CD4-positive, CD25-positive, alpha-beta regulatory T cell (primary cell): ENCODE measurements around the gene TIMM17A. TPM values are rescaled to one million over a fixed set of nuclear protein-coding genes. Genes with fewer than 3 reads are reported as not detected.

Source experiments
- ATAC-seq, 2 donors: fragments of 150-1000 bp; cut with Tn5 transposase; one replicate each; pipeline ENCODE4 v1.10.0; 2021; ENCODE audit warnings: low read depth in 2 of 2, moderate number of reproducible peaks in 2 of 2, moderate library complexity in 1 of 2
- DNase-seq, 3 donors: peaks; one replicate each; pipeline versions ENCODE4 v3.0.0 to v3.0.0-alpha.2; 2012 to 2022; ENCODE audit warnings: mixed read lengths in 1 of 3
- H3K27ac ChIP-seq: one replicate; pipeline ENCODE4 v1.7.0; 2013; ENCODE audit warnings: mild to moderate bottlenecking, low read length; ENCODE audit not compliant: insufficient read depth, poor library complexity, severe bottlenecking
- H3K27me3 ChIP-seq: one replicate; pipeline ENCODE4 v1.7.0; 2013; ENCODE audit warnings: low read length; ENCODE audit not compliant: control insufficient read depth, insufficient read depth
- H3K36me3 ChIP-seq: one replicate; pipeline ENCODE4 v1.7.0; 2013; ENCODE audit warnings: mild to moderate bottlenecking, low read length, moderate library complexity; ENCODE audit not compliant: control insufficient read depth, insufficient read depth
- H3K4me1 ChIP-seq: 2 replicates; pipeline ENCODE4 v1.7.0; 2013; ENCODE audit warnings: mild to moderate bottlenecking, low read length; ENCODE audit not compliant: insufficient read depth, control insufficient read depth, poor library complexity, severe bottlenecking
- H3K4me3 ChIP-seq: one replicate; pipeline ENCODE4 v1.7.0; 2013; ENCODE audit warnings: low read depth, mild to moderate bottlenecking, low read length, moderate library complexity
- H3K9me3 ChIP-seq, 2 experiments: 1 replicate in 1 of 2; 2 replicates in 1 of 2; pipeline ENCODE4 v1.7.0; 2013; ENCODE audit warnings: low read length in 2 of 2, mild to moderate bottlenecking in 1 of 2, moderate library complexity in 1 of 2; ENCODE audit not compliant: control insufficient read depth in 2 of 2
- H3K27ac Mint-ChIP-seq, 3 donors: one replicate each; pipeline ENCODE4 v1.8.0; 2020 to 2022; ENCODE audit warnings: mild to moderate bottlenecking in 3 of 3, mixed read lengths in 3 of 3, moderate library complexity in 2 of 3
- H3K27me3 Mint-ChIP-seq: one replicate; pipeline ENCODE4 v1.8.0; 2022; ENCODE audit warnings: mild to moderate bottlenecking, mixed read lengths
- H3K36me3 Mint-ChIP-seq: one replicate; pipeline ENCODE4 v1.8.0; 2020; ENCODE audit warnings: mixed read lengths
- H3K4me1 Mint-ChIP-seq, 4 donors: one replicate each; pipeline ENCODE4 v1.8.0; 2020 to 2022; ENCODE audit warnings: mixed read lengths in 4 of 4, mild to moderate bottlenecking in 1 of 4
- H3K4me3 Mint-ChIP-seq, 4 donors: one replicate each; pipeline ENCODE4 v1.8.0; 2020 to 2022; ENCODE audit warnings: mild to moderate bottlenecking in 4 of 4, mixed read lengths in 4 of 4, moderate library complexity in 3 of 4
- H3K9me3 Mint-ChIP-seq, 7 donors: one replicate each; pipeline ENCODE4 v1.8.0; 2020 to 2022; ENCODE audit warnings: mixed read lengths in 7 of 7, mild to moderate bottlenecking in 3 of 7, moderate library complexity in 2 of 7
- polyA plus RNA-seq, 4 donors: library from polyadenylated mRNA; unstranded; fragments of 300-500 nt; fragmentation: Illumina TruSeq; gene quantifications; one replicate each; pipeline ENCODE4 v1.2.3, GENCODE V29; 2021
- total RNA-seq: library from RNA; stranded (reverse); gene quantifications from one replicate; pipeline ENCODE4 v1.2.3, GENCODE V29; 2022

TIMM17A gene
- 43.1 TPM for total RNA-seq
- 10 to 100 TPM; 28.2 to 52.7 (median 36.7) TPM for polyA plus RNA-seq

DNA sequence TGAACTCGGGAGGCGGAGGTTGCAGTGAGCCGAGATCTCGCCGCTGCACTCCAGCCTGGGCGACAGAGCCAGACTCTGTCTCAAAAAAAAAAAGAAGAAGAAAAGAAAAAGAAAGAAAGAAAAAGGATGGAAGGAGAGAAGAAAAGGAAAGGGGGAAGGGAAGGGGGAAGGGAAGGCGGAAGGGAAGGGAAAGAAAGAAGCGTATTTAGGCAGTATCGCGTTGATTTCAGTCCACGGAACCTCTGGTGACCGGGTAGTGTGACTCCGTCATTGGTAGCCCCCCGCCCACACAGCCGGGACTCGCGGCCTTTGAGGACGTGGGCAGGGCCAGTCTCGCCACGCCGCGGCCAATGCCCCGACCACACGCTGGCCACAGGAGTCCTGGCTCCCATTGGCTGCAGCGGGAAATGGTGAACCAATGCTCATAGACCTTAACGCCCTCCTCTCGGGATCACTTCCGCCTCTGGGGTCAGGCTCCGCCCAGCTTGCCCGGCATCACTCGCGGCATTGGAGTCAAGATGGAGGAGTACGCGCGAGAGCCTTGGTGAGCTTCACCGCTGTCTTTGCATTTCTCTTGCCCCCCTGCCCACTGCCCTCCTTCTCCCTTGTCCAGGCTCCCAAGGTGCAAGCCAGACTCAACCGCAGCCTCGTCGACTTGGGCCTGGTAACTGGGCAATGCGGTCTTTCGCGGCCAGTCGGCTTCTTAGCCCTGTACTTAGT, at the start of gene TIMM17A:
TIMM17A (plus strand) TSS at position 495 of the 720 bp plus-strand sequence; CDS start at position 519, 24 bp downstream.
- Mint-ChIP-seq H3K4me3 (peak within 1 kb of the TSS; percentile 97 to 99 (median 98)), H3K27me3 (peaks cover 5% of the 10 kb centered on the region), H3K36me3 (peaks cover 8% of the 10 kb centered on the region), H3K9me3 (no peaks in the 10 kb centered on the region), H3K27ac (peak within 1 kb of the TSS; percentile 97 to 99 (median 98)), H3K4me1 (peaks cover 5 to 33% (median 20%) of the 10 kb centered on the region in 4 donors)
- DNase-seq (peak; percentile 91 to 96 (median 91)), ATAC-seq (peak; percentile 99)
- H3K9me3 ChIP-seq, result no peaks in the 10 kb centered on the region
- H3K4me3 ChIP-seq, result peak within 1 kb of the TSS; percentile 96
- peaks cover 15% of the 10 kb centered on the region for H3K4me1 ChIP-seq
- H3K36me3 ChIP-seq, result peaks cover 17% of the 10 kb centered on the region
- peak within 1 kb of the TSS; percentile 82 for H3K27ac ChIP-seq
- H3K27me3 ChIP-seq, result no peaks in the 10 kb centered on the region

- no peak overlapping the region for H3K4me3 ChIP-seq
- H3K9me3 ChIP-seq, result no peaks in the 10 kb centered on the region
- Mint-ChIP-seq H3K4me3 (no peak overlapping the region), H3K27ac (no peak overlapping the region), H3K27me3 (peaks cover 17% of the 10 kb centered on the region), H3K4me1 (no peaks in the 10 kb centered on the region), H3K36me3 (no peaks in the 10 kb centered on the region), H3K9me3 (no peaks in the 10 kb centered on the region)
- no peaks in the 10 kb centered on the region for H3K36me3 ChIP-seq
- ATAC-seq (no peak), DNase-seq (no peak)
- no peaks in the 10 kb centered on the region for H3K27me3 ChIP-seq
- no peaks in the 10 kb centered on the region for H3K4me1 ChIP-seq
- no peak overlapping the region for H3K27ac ChIP-seq
Observed at GRCh38 chr1:201906336-201906735, 49.0 kb upstream of the TIMM17A start.

DNA sequence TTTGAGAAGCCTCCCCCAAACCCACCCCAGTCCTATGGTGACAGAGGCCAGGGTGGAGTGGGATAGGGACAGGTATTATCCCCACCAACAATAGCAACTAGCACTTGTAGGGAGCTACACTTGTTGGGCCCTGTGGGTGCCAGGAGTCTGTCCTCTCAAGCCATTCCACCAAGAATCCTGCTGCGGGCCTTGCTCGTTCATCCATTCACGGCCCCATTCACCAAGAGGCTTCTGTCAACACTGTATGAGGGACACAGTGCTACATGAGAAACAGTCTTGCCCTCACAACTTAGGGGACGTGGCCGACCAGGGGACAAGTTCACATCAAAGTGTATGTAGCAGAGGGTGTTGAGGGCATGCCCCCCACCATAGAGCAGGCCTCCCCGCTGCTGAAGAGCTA, 47.7 kb upstream of the TIMM17A start:
- H3K27me3 Mint-ChIP-seq, result peaks cover 17% of the 10 kb centered on the region
- no peak overlapping the region for H3K4me3 Mint-ChIP-seq
- no peaks in the 10 kb centered on the region for H3K36me3 Mint-ChIP-seq
- H3K27ac Mint-ChIP-seq, result no peak overlapping the region
- H3K9me3 ChIP-seq, result no peaks in the 10 kb centered on the region
- H3K36me3 ChIP-seq, result no peaks in the 10 kb centered on the region
- H3K27ac ChIP-seq, result no peak overlapping the region
- no peak overlapping the region for H3K4me3 ChIP-seq
- H3K27me3 ChIP-seq, result no peaks in the 10 kb centered on the region
- no peaks in the 10 kb centered on the region for H3K4me1 ChIP-seq
- DNase-seq, result no peak
- no peak for ATAC-seq
- H3K4me1 Mint-ChIP-seq, result no peaks in the 10 kb centered on the region
- H3K9me3 Mint-ChIP-seq, result no peaks in the 10 kb centered on the region

GRCh38 chr1:201911826-201912571, 43.3 kb upstream of the TIMM17A start:
- Mint-ChIP-seq H3K27ac (peak overlapping the region in 1 of 3 donors; percentile 36), H3K9me3 (no peaks in the 10 kb centered on the region), H3K36me3 (no peaks in the 10 kb centered on the region), H3K4me1 (peaks cover 0 to 2% (median 0%) of the 10 kb centered on the region in 4 donors), H3K27me3 (peaks cover 11% of the 10 kb centered on the region), H3K4me3 (no peak overlapping the region)
- H3K27ac ChIP-seq, result no peak overlapping the region
- no peaks in the 10 kb centered on the region for H3K27me3 ChIP-seq
- DNase-seq, result no peak
- ATAC-seq, result no peak
- H3K4me3 ChIP-seq, result no peak overlapping the region
- no peaks in the 10 kb centered on the region for H3K9me3 ChIP-seq
- H3K4me1 ChIP-seq, result no peaks in the 10 kb centered on the region
- no peaks in the 10 kb centered on the region for H3K36me3 ChIP-seq

GRCh38 chr1:201912832-201913231, 42.5 kb upstream of the TIMM17A start:
- H3K27ac ChIP-seq, result no peak overlapping the region
- H3K27me3 Mint-ChIP-seq, result peaks cover 11% of the 10 kb centered on the region
- peaks cover 0 to 2% (median 0%) of the 10 kb centered on the region in 4 donors for H3K4me1 Mint-ChIP-seq
- no peak overlapping the region for H3K27ac Mint-ChIP-seq
- H3K36me3 Mint-ChIP-seq, result no peaks in the 10 kb centered on the region
- no peak overlapping the region for H3K4me3 ChIP-seq
- DNase-seq, result no peak
- no peak overlapping the region for H3K4me3 Mint-ChIP-seq
- no peak for ATAC-seq
- H3K4me1 ChIP-seq, result no peaks in the 10 kb centered on the region
- no peaks in the 10 kb centered on the region for H3K9me3 ChIP-seq
- H3K36me3 ChIP-seq, result no peaks in the 10 kb centered on the region
- H3K9me3 Mint-ChIP-seq, result no peaks in the 10 kb centered on the region
- no peaks in the 10 kb centered on the region for H3K27me3 ChIP-seq

DNA sequence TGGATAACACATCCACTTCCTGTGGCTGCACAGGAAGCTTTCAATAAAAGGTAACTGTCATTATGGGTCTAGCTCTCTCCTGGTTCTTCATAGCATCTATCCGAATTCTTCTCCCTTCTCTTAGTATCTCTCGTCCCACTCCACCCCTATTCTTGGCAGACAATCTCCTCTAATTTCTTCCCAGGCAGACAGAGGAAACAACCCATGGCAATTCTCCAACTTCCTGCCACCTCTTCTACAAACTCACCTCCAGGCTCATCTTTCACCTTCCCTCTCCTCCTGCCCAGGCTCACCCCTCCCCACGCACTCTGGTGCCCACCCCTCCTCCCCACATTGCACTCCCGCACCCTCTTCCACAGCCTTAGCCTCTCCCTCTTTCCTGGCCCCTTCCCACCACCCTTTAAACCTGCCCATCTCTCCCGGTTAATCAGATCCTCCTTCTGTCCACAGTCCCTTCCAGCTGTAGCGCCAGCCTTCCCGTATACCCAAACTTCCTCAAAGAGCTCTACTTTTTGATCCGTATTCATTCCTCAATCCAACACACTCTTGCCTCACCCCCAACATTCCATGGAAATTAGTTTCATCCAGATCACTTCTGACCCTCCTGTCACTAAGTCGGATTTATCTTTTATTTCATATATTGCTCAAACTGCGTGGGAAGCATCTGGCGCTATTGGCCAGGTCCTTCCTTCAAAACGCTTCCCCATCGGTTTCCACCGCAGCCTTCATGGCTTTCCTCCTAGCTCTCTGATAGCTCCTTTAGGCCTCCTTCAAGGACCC, 40.7 kb upstream of the TIMM17A start:
- Histone ChIP-seq H3K9me3 (no peaks in the 10 kb centered on the region), H3K27me3 (peaks cover 4% of the 10 kb centered on the region), H3K4me1 (no peaks in the 10 kb centered on the region), H3K36me3 (no peaks in the 10 kb centered on the region), H3K4me3 (no peak overlapping the region), H3K27ac (no peak overlapping the region)
- no peaks in the 10 kb centered on the region for H3K36me3 Mint-ChIP-seq
- no peak overlapping the region for H3K4me3 Mint-ChIP-seq
- DNase-seq (no peak), ATAC-seq (no peak)
- no peaks in the 10 kb centered on the region for H3K9me3 Mint-ChIP-seq
- H3K27me3 Mint-ChIP-seq, result peaks cover 8% of the 10 kb centered on the region
- H3K4me1 Mint-ChIP-seq, result peaks cover 0 to 2% (median 0%) of the 10 kb centered on the region in 4 donors
- no peak overlapping the region for H3K27ac Mint-ChIP-seq

DNA sequence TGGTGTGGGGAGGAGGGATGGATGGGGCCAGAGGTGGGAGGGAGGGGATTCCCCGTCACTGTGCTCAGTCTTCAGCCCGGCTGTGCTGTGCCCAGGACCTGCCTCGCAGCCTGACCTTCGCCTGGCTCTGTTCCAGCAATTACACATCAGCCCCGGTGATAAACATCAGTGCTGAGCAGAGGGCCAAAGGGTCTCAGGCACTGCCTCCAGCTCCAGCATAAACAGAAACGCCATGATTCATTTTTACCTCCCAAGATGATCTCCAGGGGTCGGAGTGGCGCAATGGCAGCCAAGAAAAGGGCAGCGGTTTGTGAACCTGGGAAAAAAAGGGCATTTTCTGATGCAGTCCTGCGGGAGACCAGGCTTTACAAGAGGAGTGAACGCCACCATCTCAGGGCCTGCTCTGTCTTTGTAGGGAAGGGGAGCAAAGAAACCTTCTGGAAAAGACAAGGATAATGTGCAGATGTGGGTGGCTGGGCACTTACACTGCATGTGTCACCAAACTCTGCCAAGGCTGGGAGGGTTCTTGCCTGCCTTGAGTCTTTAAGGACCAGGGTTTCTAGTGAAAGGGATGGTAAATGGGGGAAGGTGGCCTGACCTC, 38.6 kb upstream of the TIMM17A start:
- Histone ChIP-seq H3K27me3 (peaks cover 5% of the 10 kb centered on the region), H3K4me3 (no peak overlapping the region), H3K27ac (no peak overlapping the region), H3K9me3 (no peaks in the 10 kb centered on the region), H3K4me1 (no peaks in the 10 kb centered on the region), H3K36me3 (no peaks in the 10 kb centered on the region)
- DNase-seq (no peak), ATAC-seq (no peak)
- peaks cover 0 to 2% (median 0%) of the 10 kb centered on the region in 4 donors for H3K4me1 Mint-ChIP-seq
- peaks cover 4% of the 10 kb centered on the region for H3K27me3 Mint-ChIP-seq
- H3K36me3 Mint-ChIP-seq, result no peaks in the 10 kb centered on the region
- H3K4me3 Mint-ChIP-seq, result no peak overlapping the region
- H3K9me3 Mint-ChIP-seq, result no peaks in the 10 kb centered on the region
- no peak overlapping the region for H3K27ac Mint-ChIP-seq
